ENCODE measurements around the gene JPH3. TPM values are rescaled to one million over a fixed set of nuclear protein-coding genes. Genes with fewer than 3 reads are reported as not detected.

JPH3 gene
- total RNA-seq, 1 donor: not detected

DNA sequence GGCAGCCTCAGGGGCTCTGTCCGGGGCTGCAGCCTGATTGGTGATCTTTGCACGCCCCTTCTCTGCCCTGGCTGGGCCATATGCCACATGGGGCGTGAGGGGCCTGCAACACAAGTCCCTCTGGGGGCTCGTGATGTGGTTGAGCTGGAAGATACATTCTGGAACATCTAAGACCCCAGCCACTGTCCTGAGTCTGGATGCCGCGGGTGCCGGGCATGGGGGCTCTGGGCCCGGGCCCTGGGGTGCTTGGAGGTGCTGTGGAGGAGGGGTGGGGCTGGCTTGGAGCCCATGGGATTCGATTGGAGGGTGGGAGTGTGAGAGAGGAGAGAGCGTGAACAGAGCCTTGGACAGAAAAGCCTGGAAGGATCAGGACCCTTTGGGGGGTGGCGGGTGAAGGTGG, 39.4 kb downstream of the JPH3 start:
- no peak for DNase-seq (ENCODE audit: low read depth)
- TF ChIP-seq, protein P1, sequence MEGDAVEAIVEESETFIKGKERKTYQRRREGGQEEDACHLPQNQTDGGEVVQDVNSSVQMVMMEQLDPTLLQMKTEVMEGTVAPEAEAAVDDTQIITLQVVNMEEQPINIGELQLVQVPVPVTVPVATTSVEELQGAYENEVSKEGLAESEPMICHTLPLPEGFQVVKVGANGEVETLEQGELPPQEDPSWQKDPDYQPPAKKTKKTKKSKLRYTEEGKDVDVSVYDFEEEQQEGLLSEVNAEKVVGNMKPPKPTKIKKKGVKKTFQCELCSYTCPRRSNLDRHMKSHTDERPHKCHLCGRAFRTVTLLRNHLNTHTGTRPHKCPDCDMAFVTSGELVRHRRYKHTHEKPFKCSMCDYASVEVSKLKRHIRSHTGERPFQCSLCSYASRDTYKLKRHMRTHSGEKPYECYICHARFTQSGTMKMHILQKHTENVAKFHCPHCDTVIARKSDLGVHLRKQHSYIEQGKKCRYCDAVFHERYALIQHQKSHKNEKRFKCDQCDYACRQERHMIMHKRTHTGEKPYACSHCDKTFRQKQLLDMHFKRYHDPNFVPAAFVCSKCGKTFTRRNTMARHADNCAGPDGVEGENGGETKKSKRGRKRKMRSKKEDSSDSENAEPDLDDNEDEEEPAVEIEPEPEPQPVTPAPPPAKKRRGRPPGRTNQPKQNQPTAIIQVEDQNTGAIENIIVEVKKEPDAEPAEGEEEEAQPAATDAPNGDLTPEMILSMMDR (IDR thresholded peaks at IDR 0.05; ENCODE audit: insufficient read depth, low read length): no peak
- H3K4me3 ChIP-seq (ENCODE audit: low read depth, low read length): no peak overlapping the region

DNA sequence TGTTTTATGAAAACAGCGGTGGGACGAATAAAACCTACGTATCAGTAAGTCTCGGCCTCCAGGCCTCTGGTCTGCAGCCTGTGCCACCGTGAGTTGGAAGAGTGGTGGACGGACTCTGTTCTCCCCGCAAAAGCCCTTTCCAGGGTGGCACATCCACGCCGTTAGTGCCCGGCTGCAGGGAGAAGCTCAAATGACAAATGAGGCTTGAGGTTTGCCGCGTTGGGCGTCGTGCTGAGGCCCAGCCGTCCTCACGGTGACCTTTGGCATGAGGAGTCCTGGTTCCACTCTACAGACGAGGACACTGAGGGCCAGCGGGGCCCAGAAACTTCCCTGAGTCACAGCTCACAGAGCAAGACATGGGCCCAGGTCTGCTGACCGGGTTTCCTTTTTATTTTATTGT, 40.2 kb downstream of the JPH3 start:
- H3K4me3 ChIP-seq (ENCODE audit: low read depth, low read length): no peak overlapping the region
- no peak for DNase-seq (ENCODE audit: low read depth)
- TF ChIP-seq, protein P1 (IDR thresholded peaks at IDR 0.05; ENCODE audit: insufficient read depth, low read length): no peak

DNA sequence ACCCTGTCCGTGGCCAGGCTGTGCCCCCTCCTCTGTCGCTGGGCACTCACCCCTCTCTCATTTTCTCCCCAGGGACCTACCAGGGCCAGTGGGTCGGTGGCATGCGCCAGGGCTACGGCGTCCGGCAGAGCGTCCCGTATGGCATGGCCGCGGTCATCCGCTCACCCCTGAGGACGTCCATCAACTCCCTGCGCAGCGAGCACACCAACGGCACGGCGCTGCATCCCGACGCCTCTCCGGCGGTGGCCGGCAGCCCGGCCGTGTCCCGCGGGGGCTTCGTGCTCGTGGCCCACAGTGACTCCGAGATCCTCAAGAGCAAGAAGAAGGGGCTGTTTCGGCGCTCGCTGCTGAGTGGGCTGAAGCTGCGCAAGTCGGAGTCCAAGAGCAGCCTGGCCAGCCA, 41.9 kb downstream of the JPH3 start:
- H3K4me3 ChIP-seq (ENCODE audit: low read depth, low read length): no peak overlapping the region
- TF ChIP-seq, protein P1 (IDR thresholded peaks at IDR 0.05; ENCODE audit: insufficient read depth, low read length): no peak
- no peak for DNase-seq (ENCODE audit: low read depth)

DNA sequence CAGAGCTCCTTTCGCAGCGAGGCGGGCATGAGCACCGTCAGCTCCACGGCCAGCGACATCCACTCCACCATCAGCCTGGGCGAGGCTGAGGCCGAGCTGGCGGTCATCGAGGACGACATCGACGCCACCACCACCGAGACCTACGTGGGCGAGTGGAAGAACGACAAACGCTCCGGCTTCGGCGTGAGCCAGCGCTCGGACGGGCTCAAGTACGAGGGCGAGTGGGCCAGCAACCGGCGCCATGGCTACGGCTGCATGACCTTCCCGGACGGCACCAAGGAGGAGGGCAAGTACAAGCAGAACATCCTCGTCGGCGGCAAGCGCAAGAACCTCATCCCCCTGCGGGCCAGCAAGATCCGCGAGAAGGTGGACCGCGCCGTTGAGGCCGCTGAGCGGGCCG, 42.3 kb downstream of the JPH3 start:
- no peak overlapping the region for H3K4me3 ChIP-seq (ENCODE audit: low read depth, low read length)
- DNase-seq (ENCODE audit: low read depth): no peak
- TF ChIP-seq, protein P1 (IDR thresholded peaks at IDR 0.05; ENCODE audit: insufficient read depth, low read length): no peak

DNA sequence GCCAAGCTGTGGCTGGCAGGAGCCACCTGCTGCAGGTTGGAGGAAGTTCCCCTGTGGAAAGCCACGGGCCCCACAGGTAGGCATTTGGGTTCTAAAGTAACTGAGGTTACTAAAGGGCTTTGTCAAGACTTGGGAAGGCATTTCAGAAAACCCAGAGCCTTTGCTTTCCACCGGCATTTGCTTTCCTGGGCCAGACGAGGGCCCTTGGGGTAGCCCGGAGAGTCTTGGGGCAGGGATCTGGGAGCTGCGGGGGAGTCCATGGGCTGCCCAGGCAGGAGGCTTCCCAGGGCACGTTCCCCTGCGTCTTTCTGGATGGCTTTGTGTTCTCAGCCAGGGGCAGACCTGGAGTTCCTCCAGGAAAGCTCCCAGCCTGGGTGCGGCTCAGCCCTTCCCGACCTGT, 43.5 kb downstream of the JPH3 start:
- DNase-seq (ENCODE audit: low read depth): no peak
- TF ChIP-seq, protein P1 (IDR thresholded peaks at IDR 0.05; ENCODE audit: insufficient read depth, low read length): no peak
- H3K4me3 ChIP-seq (ENCODE audit: low read depth, low read length): no peak overlapping the region

DNA sequence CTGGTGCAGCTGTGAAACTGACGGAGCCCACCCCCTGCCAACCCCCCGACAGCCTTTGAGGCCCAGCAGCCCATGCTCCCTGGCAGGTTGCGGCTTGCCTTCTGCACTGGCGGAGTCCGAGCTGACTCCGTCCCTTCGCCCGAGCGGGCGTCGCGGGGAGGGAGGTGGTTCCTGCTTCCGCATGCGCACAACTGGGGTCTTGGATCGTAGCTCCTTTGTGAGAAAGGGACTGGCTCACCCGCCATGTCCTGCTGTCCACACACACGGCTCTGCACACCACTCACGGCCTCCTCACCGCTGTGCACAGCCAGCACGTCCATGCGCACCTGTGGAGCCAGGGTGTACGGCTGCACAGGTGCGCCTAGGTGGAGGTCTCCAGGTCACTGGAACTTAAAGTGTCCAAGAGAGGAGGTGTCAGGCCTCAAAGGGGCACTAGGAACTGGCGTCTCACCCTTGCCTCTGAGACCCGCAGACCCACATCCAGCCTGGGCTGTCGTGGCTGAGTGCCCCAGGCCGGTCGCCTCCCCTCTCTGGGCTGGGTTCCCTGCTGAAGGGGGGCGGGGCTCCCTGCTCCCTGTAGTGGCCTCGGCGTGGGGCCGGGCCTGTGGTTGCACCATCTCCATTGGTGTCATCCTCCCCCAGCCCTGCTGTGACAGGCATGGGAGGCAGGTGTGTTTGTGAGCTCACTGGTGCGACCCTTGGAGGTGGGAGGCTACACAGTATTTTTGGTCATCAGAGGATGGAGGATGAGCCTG, 45.3 kb downstream of the JPH3 start:
- H3K4me3 ChIP-seq (ENCODE audit: low read depth, low read length): no peak overlapping the region
- TF ChIP-seq, protein P1 (IDR thresholded peaks at IDR 0.05; ENCODE audit: insufficient read depth, low read length): no peak
- DNase-seq (ENCODE audit: low read depth): no peak

DNA sequence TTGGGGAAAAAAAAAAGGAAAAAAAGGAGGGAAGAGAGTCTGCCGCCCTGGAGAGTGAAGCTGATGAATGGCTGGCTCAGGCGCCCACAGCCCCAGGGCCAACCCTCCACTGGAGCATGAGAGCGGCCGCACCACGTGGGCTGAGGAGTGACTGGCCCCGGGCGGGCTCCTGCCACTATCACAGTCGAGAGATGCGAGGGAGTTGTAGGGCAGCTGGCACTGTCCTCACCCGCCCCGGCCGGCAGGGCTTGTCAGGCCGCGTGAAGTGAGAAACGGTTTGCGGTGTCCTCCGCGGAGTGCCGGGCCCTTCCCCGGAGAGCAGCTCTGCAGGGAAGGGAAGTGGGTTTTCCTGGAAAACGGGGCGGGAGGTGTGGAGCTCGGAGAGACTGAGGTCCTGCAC, 45.9 kb downstream of the JPH3 start:
- no peak for DNase-seq (ENCODE audit: low read depth)
- TF ChIP-seq, protein P1 (IDR thresholded peaks at IDR 0.05; ENCODE audit: insufficient read depth, low read length): no peak
- no peak overlapping the region for H3K4me3 ChIP-seq (ENCODE audit: low read depth, low read length)
